ENCODE data around the gene ZNF780B. TPM values are rescaled to one million over a fixed set of nuclear protein-coding genes. Genes with fewer than 3 reads are reported as not detected.

ZNF780B gene
- total RNA-seq, 1 donor from 2014 or later, result 18.4 TPM

Other genes with a start within 250 kb of the ZNF780B start
- gene DYRK1B, start 222.1 kb downstream of the ZNF780B start, total RNA-seq, result 45.6 TPM
- gene FBL, start 209.9 kb downstream of the ZNF780B start, total RNA-seq, result 194 TPM
- gene FCGBP, start 121.6 kb downstream of the ZNF780B start, total RNA-seq, result 17.0 TPM
- gene PSMC4, start 85.1 kb downstream of the ZNF780B start, total RNA-seq, result 56.2 TPM
- gene ZNF546, start 59.2 kb downstream of the ZNF780B start, total RNA-seq, result 16.4 TPM
- 32.2 TPM for gene ZNF780A, start 34.7 kb upstream of the ZNF780B start, total RNA-seq
- 5.1 TPM for gene MAP3K10, start 135.2 kb upstream of the ZNF780B start, total RNA-seq
- not detected for gene TTC9B, start 162.2 kb upstream of the ZNF780B start, total RNA-seq
- not detected for gene CCNP, start 170.5 kb upstream of the ZNF780B start, total RNA-seq
- gene AKT2, start 229.1 kb upstream of the ZNF780B start, total RNA-seq, result 142 TPM